Measurements from ENCODE around the gene RREB1. TPM values are rescaled to one million over a fixed set of nuclear protein-coding genes. Genes with fewer than 3 reads are reported as not detected.

The RREB1 gene
- total RNA-seq, 2 donors from 2014 or later: 20.6 to 27.5 TPM

GRCh38 chr6:7178280-7178679, 70.5 kb downstream of the RREB1 start:
- no peak overlapping the region for H3K4me3 Mint-ChIP-seq
- peaks cover 8 to 10% of the 10 kb centered on the region in 2 donors for H3K4me1 Mint-ChIP-seq (ENCODE audit: low read depth in 2 of 2)
- no peaks in the 10 kb centered on the region for H3K27me3 Mint-ChIP-seq
- H3K27ac Mint-ChIP-seq: peak overlapping the region in 1 of 2 donors; percentile 29
- no peak for ATAC-seq
- no peak for DNase-seq (ENCODE audit: low spot score)
- peaks cover 12% of the 10 kb centered on the region for H3K36me3 Mint-ChIP-seq
- no peaks in the 10 kb centered on the region for H3K9me3 Mint-ChIP-seq

GRCh38 chr6:7180751-7181150, 73.0 kb downstream of the RREB1 start:
- Mint-ChIP-seq H3K36me3 (peaks cover 12% of the 10 kb centered on the region), H3K4me3 (no peak overlapping the region), H3K27ac (no peak overlapping the region), H3K4me1 (ENCODE audit: low read depth in 2 of 2) (peaks cover 6 to 10% of the 10 kb centered on the region in 2 donors), H3K9me3 (no peaks in the 10 kb centered on the region), H3K27me3 (no peaks in the 10 kb centered on the region)
- ATAC-seq: no peak
- no peak for DNase-seq (ENCODE audit: low spot score)

- DNase-seq (ENCODE audit: low spot score): no peak
- Mint-ChIP-seq H3K4me3 (no peak overlapping the region), H3K27ac (peak overlapping the region in 1 of 2 donors; percentile 40), H3K36me3 (peaks cover 12% of the 10 kb centered on the region), H3K27me3 (no peaks in the 10 kb centered on the region), H3K9me3 (no peaks in the 10 kb centered on the region), H3K4me1 (ENCODE audit: low read depth in 2 of 2) (peaks cover 6 to 9% of the 10 kb centered on the region in 2 donors)
- ATAC-seq: no peak
Observed at GRCh38 chr6:7183707-7184106, 75.9 kb downstream of the RREB1 start.

GRCh38 chr6:7184502-7184901, 76.7 kb downstream of the RREB1 start:
- ATAC-seq (no peak), DNase-seq (ENCODE audit: low spot score) (no peak)
- Mint-ChIP-seq H3K4me3 (no peak overlapping the region), H3K27ac (no peak overlapping the region), H3K9me3 (no peaks in the 10 kb centered on the region), H3K36me3 (peaks cover 12% of the 10 kb centered on the region), H3K4me1 (ENCODE audit: low read depth in 2 of 2) (peaks cover 6% of the 10 kb centered on the region in 2 donors), H3K27me3 (no peaks in the 10 kb centered on the region)

- Mint-ChIP-seq H3K27ac (no peak overlapping the region), H3K4me1 (ENCODE audit: low read depth in 2 of 2) (peaks cover 5 to 6% of the 10 kb centered on the region in 2 donors), H3K27me3 (no peaks in the 10 kb centered on the region), H3K4me3 (no peak overlapping the region), H3K36me3 (peaks cover 13% of the 10 kb centered on the region), H3K9me3 (no peaks in the 10 kb centered on the region)
- ATAC-seq: no peak
- no peak for DNase-seq (ENCODE audit: low spot score)
Observed at GRCh38 chr6:7185561-7185960, 77.8 kb downstream of the RREB1 start.

- peaks cover 6% of the 10 kb centered on the region for H3K36me3 Mint-ChIP-seq
- H3K9me3 Mint-ChIP-seq: no peaks in the 10 kb centered on the region
- no peak for DNase-seq (ENCODE audit: low spot score)
- peak overlapping the region in 1 of 2 donors; percentile 64 for H3K27ac Mint-ChIP-seq
- H3K27me3 Mint-ChIP-seq: no peaks in the 10 kb centered on the region
- no peak for ATAC-seq
- H3K4me1 Mint-ChIP-seq (ENCODE audit: low read depth in 2 of 2): peaks cover 0 to 8% of the 10 kb centered on the region in 2 donors
- H3K4me3 Mint-ChIP-seq: no peak overlapping the region
Observed at GRCh38 chr6:7188492-7188891, 80.7 kb downstream of the RREB1 start.

- Mint-ChIP-seq H3K4me3 (no peak overlapping the region), H3K27ac (peak overlapping the region in 1 of 2 donors; percentile 64), H3K27me3 (no peaks in the 10 kb centered on the region), H3K4me1 (ENCODE audit: low read depth in 2 of 2) (peaks cover 0 to 8% of the 10 kb centered on the region in 2 donors), H3K9me3 (no peaks in the 10 kb centered on the region), H3K36me3 (peaks cover 6% of the 10 kb centered on the region)
- no peak for ATAC-seq
- DNase-seq (ENCODE audit: low spot score): no peak
Observed at GRCh38 chr6:7189101-7189758, 81.5 kb downstream of the RREB1 start.

- no peak for DNase-seq (ENCODE audit: low spot score)
- peaks cover 6% of the 10 kb centered on the region for H3K36me3 Mint-ChIP-seq
- ATAC-seq: no peak
- H3K27ac Mint-ChIP-seq: peak overlapping the region in 1 of 2 donors; percentile 65
- peaks cover 3 to 5% of the 10 kb centered on the region in 2 donors for H3K4me1 Mint-ChIP-seq (ENCODE audit: low read depth in 2 of 2)
- no peaks in the 10 kb centered on the region for H3K9me3 Mint-ChIP-seq
- no peak overlapping the region for H3K4me3 Mint-ChIP-seq
- H3K27me3 Mint-ChIP-seq: no peaks in the 10 kb centered on the region
Observed at GRCh38 chr6:7190791-7191190, 83.0 kb downstream of the RREB1 start.

- Mint-ChIP-seq H3K4me1 (ENCODE audit: low read depth in 2 of 2) (peaks cover 8 to 11% of the 10 kb centered on the region in 2 donors), H3K9me3 (no peaks in the 10 kb centered on the region), H3K4me3 (no peak overlapping the region), H3K27ac (peak overlapping the region in 1 of 2 donors; percentile 35), H3K27me3 (no peaks in the 10 kb centered on the region), H3K36me3 (peaks cover 6% of the 10 kb centered on the region)
- no peak for DNase-seq (ENCODE audit: low spot score)
- ATAC-seq: no peak
Observed at GRCh38 chr6:7193122-7193521, 85.4 kb downstream of the RREB1 start.

- Mint-ChIP-seq H3K36me3 (peaks cover 6% of the 10 kb centered on the region), H3K4me1 (ENCODE audit: low read depth in 2 of 2) (peaks cover 14 to 17% of the 10 kb centered on the region in 2 donors), H3K27ac (no peak overlapping the region), H3K4me3 (no peak overlapping the region), H3K9me3 (no peaks in the 10 kb centered on the region), H3K27me3 (no peaks in the 10 kb centered on the region)
- DNase-seq (ENCODE audit: low spot score) (no peak), ATAC-seq (no peak)
Observed at GRCh38 chr6:7194657-7195056, 86.9 kb downstream of the RREB1 start.

- no peak for ATAC-seq
- Mint-ChIP-seq H3K27ac (peak overlapping the region in 1 of 2 donors; percentile 72), H3K27me3 (no peaks in the 10 kb centered on the region), H3K4me1 (ENCODE audit: low read depth in 2 of 2) (peaks cover 14 to 17% of the 10 kb centered on the region in 2 donors), H3K4me3 (no peak overlapping the region), H3K36me3 (peaks cover 5% of the 10 kb centered on the region), H3K9me3 (no peaks in the 10 kb centered on the region)
- DNase-seq (ENCODE audit: low spot score): no peak
Observed at GRCh38 chr6:7195339-7196018, 87.7 kb downstream of the RREB1 start.

GRCh38 chr6:7196019-7196402, 88.2 kb downstream of the RREB1 start:
- Mint-ChIP-seq H3K27ac (peak overlapping the region in 1 of 2 donors; percentile 72), H3K27me3 (no peaks in the 10 kb centered on the region), H3K36me3 (no peaks in the 10 kb centered on the region), H3K4me1 (ENCODE audit: low read depth in 2 of 2) (peaks cover 14% of the 10 kb centered on the region in 2 donors), H3K4me3 (no peak overlapping the region), H3K9me3 (no peaks in the 10 kb centered on the region)
- ATAC-seq: no peak
- no peak for DNase-seq (ENCODE audit: low spot score)

- no peak for DNase-seq (ENCODE audit: low spot score)
- no peak for ATAC-seq
- no peak overlapping the region for H3K27ac Mint-ChIP-seq
- H3K36me3 Mint-ChIP-seq: no peaks in the 10 kb centered on the region
- H3K27me3 Mint-ChIP-seq: no peaks in the 10 kb centered on the region
- peaks cover 17 to 18% of the 10 kb centered on the region in 2 donors for H3K4me1 Mint-ChIP-seq (ENCODE audit: low read depth in 2 of 2)
- H3K9me3 Mint-ChIP-seq: no peaks in the 10 kb centered on the region
- no peak overlapping the region for H3K4me3 Mint-ChIP-seq
Observed at GRCh38 chr6:7196685-7197283, 89.0 kb downstream of the RREB1 start.

- no peaks in the 10 kb centered on the region for H3K9me3 Mint-ChIP-seq
- no peaks in the 10 kb centered on the region for H3K27me3 Mint-ChIP-seq
- no peak overlapping the region for H3K4me3 Mint-ChIP-seq
- ATAC-seq (no peak), DNase-seq (ENCODE audit: low spot score) (no peak)
- no peaks in the 10 kb centered on the region for H3K36me3 Mint-ChIP-seq
- H3K4me1 Mint-ChIP-seq (ENCODE audit: low read depth in 2 of 2): peaks cover 27 to 28% of the 10 kb centered on the region in 2 donors
- H3K27ac Mint-ChIP-seq: no peak overlapping the region
Observed at GRCh38 chr6:7197747-7198146, 90.0 kb downstream of the RREB1 start.

All from natural killer cell treated with Interleukin-12 subunit alpha and Interleukin-12 subunit beta and Interleukin-15 and Interleukin-18, amount 100 ng/mL, for 72 hours (primary cell).